ENCODE measurements around the gene PIPOX. TPM values are rescaled to one million over a fixed set of nuclear protein-coding genes. Genes with fewer than 3 reads are reported as not detected.
A peak's percentile ranks its signal among the peaks of the same experiment; 100 is the strongest.

PIPOX gene
- total RNA-seq, 1 donor from 2014 or later, result 0.26 TPM

- DNase-seq (ENCODE audit: low read depth) (no peak), FAIRE-seq (no peak)
- no peak overlapping the region for H3K4me3 ChIP-seq (ENCODE audit: low read depth, low read length)
- no peaks in the 10 kb centered on the region for H3K36me3 ChIP-seq (ENCODE audit: control insufficient read depth, insufficient read depth, low read length)
- TF ChIP-seq CTCF (IDR thresholded peaks at IDR 0.05; ENCODE audit: insufficient read depth, low read length, severe bottlenecking), result no peak
- peaks cover 5% of the 10 kb centered on the region for H3K27me3 ChIP-seq (ENCODE audit: control insufficient read depth, insufficient read depth, low read length)
These were observed 2.1 kb downstream of the PIPOX start for GRCh38 chr17:29045026-29045425.

- FAIRE-seq, result no peak
- Histone ChIP-seq H3K4me3 (ENCODE audit: low read depth, low read length) (no peak overlapping the region), H3K36me3 (ENCODE audit: control insufficient read depth, insufficient read depth, low read length) (no peaks in the 10 kb centered on the region), H3K27me3 (ENCODE audit: control insufficient read depth, insufficient read depth, low read length) (peaks cover 5% of the 10 kb centered on the region)
- DNase-seq (ENCODE audit: low read depth), result no peak
- no peak for TF ChIP-seq CTCF (IDR thresholded peaks at IDR 0.05; ENCODE audit: insufficient read depth, low read length, severe bottlenecking)
These were observed 3.0 kb downstream of the PIPOX start for GRCh38 chr17:29045734-29046472.

- H3K27me3 ChIP-seq (ENCODE audit: control insufficient read depth, insufficient read depth, low read length), result peaks cover 5% of the 10 kb centered on the region
- DNase-seq (ENCODE audit: low read depth), result no peak
- FAIRE-seq, result peak; percentile 7
- no peaks in the 10 kb centered on the region for H3K36me3 ChIP-seq (ENCODE audit: control insufficient read depth, insufficient read depth, low read length)
- H3K4me3 ChIP-seq (ENCODE audit: low read depth, low read length), result no peak overlapping the region
- no peak for TF ChIP-seq CTCF (IDR thresholded peaks at IDR 0.05; ENCODE audit: insufficient read depth, low read length, severe bottlenecking)
These were observed 3.5 kb downstream of the PIPOX start for GRCh38 chr17:29046473-29046839.

- FAIRE-seq (peak; percentile 55), DNase-seq (ENCODE audit: low read depth) (no peak)
- Histone ChIP-seq H3K27me3 (ENCODE audit: control insufficient read depth, insufficient read depth, low read length) (peaks cover 5% of the 10 kb centered on the region), H3K4me3 (ENCODE audit: low read depth, low read length) (no peak overlapping the region), H3K36me3 (ENCODE audit: control insufficient read depth, insufficient read depth, low read length) (no peaks in the 10 kb centered on the region)
- no peak for TF ChIP-seq CTCF (IDR thresholded peaks at IDR 0.05; ENCODE audit: insufficient read depth, low read length, severe bottlenecking)
These were observed 5.8 kb downstream of the PIPOX start for GRCh38 chr17:29048440-29049368.

GRCh38 chr17:29049541-29050145 is 6.7 kb downstream of the PIPOX start:
- peaks cover 5% of the 10 kb centered on the region for H3K27me3 ChIP-seq (ENCODE audit: control insufficient read depth, insufficient read depth, low read length)
- no peak for FAIRE-seq
- H3K36me3 ChIP-seq (ENCODE audit: control insufficient read depth, insufficient read depth, low read length), result no peaks in the 10 kb centered on the region
- TF ChIP-seq CTCF (IDR thresholded peaks at IDR 0.05; ENCODE audit: insufficient read depth, low read length, severe bottlenecking), result no peak
- H3K4me3 ChIP-seq (ENCODE audit: low read depth, low read length), result no peak overlapping the region
- DNase-seq (ENCODE audit: low read depth), result no peak
